Stimulated activated CD8-positive, alpha-beta memory T cell treated with anti-CD3 and anti-CD28 coated beads, Interleukin-4, amount 100 ng/mL, for 48 hours (primary cell): ENCODE measurements around the gene SLC1A3.
"Not testable (repeated sequence)": the region's sequence is repeated elsewhere in the genome, so short reads cannot be mapped to it uniquely, and the experiment has no call there.

Source experiments
- DNase-seq: peaks from one replicate; pipeline ENCODE4 v3.0.0-alpha.2; 2020

The SLC1A3 gene

GRCh38 chr5:36606428-36607113, at the start of gene SLC1A3:
Gene SLC1A3 (plus strand): TSS chr5:36606606. CDS start chr5:36608424, 1,818 bp downstream.
- peak; percentile 60 for DNase-seq

GRCh38 chr5:36558641-36559040, 47.8 kb upstream of the SLC1A3 start:
- no peak for DNase-seq

GRCh38 chr5:36561601-36562000, 44.8 kb upstream of the SLC1A3 start:
- DNase-seq: no peak

- no peak for DNase-seq
These were observed 36.9 kb upstream of the SLC1A3 start for GRCh38 chr5:36569491-36569890.

GRCh38 chr5:36570301-36571095, 35.9 kb upstream of the SLC1A3 start:
- DNase-seq: no peak

GRCh38 chr5:36571401-36572042, 34.9 kb upstream of the SLC1A3 start:
- no peak for DNase-seq

GRCh38 chr5:36573438-36573837, 33.0 kb upstream of the SLC1A3 start:
- DNase-seq: no peak

- no peak for DNase-seq
These were observed 31.0 kb upstream of the SLC1A3 start for GRCh38 chr5:36575361-36575781.

GRCh38 chr5:36576721-36577120, 29.7 kb upstream of the SLC1A3 start:
- DNase-seq: no peak

GRCh38 chr5:36579858-36580257, 26.5 kb upstream of the SLC1A3 start:
- DNase-seq: not testable (repeated sequence)

- no peak for DNase-seq
These were observed 25.3 kb upstream of the SLC1A3 start for GRCh38 chr5:36581070-36581469.

- no peak for DNase-seq
These were observed 22.2 kb upstream of the SLC1A3 start for GRCh38 chr5:36584009-36584875.

GRCh38 chr5:36585701-36586100, 20.7 kb upstream of the SLC1A3 start:
- DNase-seq: no peak

GRCh38 chr5:36587354-36587753, 19.1 kb upstream of the SLC1A3 start:
- DNase-seq: no peak

- not testable (repeated sequence) for DNase-seq
These were observed 16.7 kb upstream of the SLC1A3 start for GRCh38 chr5:36589735-36590134.

- no peak for DNase-seq
These were observed 15.7 kb upstream of the SLC1A3 start for GRCh38 chr5:36590513-36591286.

- DNase-seq: no peak
These were observed 12.5 kb upstream of the SLC1A3 start for GRCh38 chr5:36593867-36594266.

- DNase-seq: no peak
These were observed 10.2 kb upstream of the SLC1A3 start for GRCh38 chr5:36596247-36596646.

GRCh38 chr5:36596756-36597155, 9.7 kb upstream of the SLC1A3 start:
- no peak for DNase-seq

GRCh38 chr5:36598045-36598444, 8.4 kb upstream of the SLC1A3 start:
- no peak for DNase-seq

GRCh38 chr5:36599986-36600779, 6.2 kb upstream of the SLC1A3 start:
- DNase-seq: no peak
